HS-27A (cell line): Measurements from ENCODE around the gene MEPCE.
"Not testable (repeated sequence)": the region's sequence is repeated elsewhere in the genome, so short reads cannot be mapped to it uniquely, and the experiment has no call there.

Source experiments
- DNase-seq: peaks from one replicate; pipeline ENCODE4 v3.0.0-alpha.2; 2012; ENCODE audit warnings: low read depth, missing footprints

MEPCE gene

GRCh38 chr7:100433592-100434296, 4.1 kb downstream of the MEPCE start:
- no peak for DNase-seq

DNA sequence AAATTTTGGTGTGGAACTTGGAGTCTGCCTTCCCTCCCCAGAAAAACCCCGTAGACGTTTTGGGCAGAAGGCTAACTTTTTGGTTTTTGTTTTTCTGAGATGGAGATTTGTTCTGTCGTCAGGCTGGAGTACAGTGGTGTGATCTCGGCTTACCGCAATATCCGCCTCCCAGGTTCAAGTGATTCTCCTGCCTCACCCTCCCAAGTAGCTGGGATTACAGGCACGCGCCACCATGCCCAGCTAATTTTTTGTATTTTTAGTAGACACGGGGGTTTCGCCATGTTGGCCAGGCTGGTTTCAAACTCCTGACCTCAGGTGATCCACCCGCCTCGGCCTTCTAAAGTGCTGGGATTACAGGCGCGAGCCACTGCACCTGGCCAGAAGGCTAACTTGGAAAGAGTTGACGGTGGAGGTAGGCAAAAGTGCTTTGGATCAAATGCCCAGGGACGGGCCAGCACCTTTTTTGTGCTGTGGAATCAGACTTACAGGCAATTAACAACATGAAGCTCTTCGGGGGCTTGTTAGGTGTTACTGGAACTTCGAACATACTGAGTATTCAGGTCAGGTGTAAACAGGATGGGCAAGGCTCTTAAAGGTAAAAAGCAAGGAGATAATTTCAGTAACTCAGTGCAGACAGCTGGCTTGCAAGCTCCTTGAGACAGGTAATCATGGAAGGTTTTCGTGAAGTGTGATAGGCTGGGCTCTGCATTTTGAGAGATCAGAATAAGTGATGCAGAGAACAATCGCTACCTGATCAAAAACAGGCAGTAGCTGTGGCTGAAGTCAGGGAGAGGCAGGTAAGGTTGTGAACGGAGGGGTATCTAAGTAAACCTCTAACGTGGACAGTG, 4.9 kb downstream of the MEPCE start:
- DNase-seq = no peak

DNA sequence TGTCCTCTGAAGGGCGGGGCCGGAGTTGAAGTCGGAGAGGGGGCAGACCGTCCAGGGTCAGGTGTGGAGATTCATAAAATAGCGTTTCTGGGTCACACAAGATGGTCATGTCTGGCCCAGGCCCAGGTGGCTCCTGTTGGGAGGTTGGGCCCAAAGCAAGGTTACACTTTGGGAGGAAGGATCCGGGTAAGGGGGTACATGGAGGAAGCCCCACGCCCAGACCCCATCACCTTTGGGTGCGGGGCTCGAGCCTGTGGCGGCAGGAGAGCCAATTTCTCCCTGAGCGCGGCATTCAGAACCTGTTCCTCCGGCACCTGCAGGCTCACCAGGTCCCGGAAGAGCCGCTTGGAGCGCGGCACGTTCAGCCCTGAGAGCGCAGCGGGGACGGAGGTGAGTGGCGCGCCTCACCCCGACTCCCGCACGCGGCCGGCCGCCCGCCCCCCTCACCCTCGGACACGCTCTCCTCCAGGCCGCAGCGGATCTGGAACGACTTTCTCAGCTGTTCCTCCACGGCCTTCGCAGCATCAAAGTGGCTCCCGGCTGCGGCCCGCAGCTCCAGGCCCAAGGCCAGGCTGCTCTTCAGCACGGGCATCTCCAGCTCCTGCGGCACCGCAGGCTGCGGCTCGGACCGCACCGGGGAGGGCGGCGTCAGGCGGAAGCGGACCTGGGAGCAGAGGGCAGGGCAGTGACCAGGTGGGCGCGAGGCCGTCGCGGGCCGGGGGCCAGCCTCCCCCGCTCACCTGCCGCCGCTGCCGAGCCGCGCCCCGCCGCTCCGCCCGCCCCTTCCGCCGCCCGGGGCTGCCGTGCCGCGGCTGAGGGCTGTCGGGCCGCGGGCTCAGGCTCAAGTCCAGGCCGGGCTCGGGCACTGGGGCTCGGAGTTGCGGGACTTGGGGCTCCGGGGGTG, 6.0 kb downstream of the MEPCE start:
- DNase-seq = no peak

- no peak for DNase-seq
Observed at GRCh38 chr7:100437150-100438100, 7.8 kb downstream of the MEPCE start.

- DNase-seq = no peak
Observed at GRCh38 chr7:100438172-100438571, 8.5 kb downstream of the MEPCE start.

GRCh38 chr7:100438731-100439130, 9.1 kb downstream of the MEPCE start:
- DNase-seq = not testable (repeated sequence)

DNA sequence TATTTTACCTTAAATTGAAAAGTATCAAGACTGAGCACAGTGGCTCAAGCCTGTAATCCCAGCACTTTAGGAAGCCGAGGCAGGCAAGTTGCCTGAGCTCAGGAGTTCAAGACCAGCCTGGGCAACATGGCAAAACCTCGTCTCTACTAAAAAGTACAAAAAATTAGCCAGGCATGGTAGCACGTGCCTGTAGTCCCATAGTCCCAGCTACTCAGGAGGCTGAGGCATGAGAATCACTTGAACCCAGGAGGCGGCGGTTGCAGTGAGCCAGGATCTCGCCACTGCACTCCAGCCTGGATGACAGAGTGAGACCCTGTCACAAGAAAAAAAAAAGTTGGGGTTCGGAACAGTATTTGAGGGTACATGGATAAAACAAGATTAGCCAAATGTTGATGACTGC, 9.6 kb downstream of the MEPCE start:
- not testable (repeated sequence) for DNase-seq

- DNase-seq = no peak
Observed at GRCh38 chr7:100441641-100442535, 12.3 kb downstream of the MEPCE start.

GRCh38 chr7:100443096-100443840, 13.6 kb downstream of the MEPCE start:
- no peak for DNase-seq

DNA sequence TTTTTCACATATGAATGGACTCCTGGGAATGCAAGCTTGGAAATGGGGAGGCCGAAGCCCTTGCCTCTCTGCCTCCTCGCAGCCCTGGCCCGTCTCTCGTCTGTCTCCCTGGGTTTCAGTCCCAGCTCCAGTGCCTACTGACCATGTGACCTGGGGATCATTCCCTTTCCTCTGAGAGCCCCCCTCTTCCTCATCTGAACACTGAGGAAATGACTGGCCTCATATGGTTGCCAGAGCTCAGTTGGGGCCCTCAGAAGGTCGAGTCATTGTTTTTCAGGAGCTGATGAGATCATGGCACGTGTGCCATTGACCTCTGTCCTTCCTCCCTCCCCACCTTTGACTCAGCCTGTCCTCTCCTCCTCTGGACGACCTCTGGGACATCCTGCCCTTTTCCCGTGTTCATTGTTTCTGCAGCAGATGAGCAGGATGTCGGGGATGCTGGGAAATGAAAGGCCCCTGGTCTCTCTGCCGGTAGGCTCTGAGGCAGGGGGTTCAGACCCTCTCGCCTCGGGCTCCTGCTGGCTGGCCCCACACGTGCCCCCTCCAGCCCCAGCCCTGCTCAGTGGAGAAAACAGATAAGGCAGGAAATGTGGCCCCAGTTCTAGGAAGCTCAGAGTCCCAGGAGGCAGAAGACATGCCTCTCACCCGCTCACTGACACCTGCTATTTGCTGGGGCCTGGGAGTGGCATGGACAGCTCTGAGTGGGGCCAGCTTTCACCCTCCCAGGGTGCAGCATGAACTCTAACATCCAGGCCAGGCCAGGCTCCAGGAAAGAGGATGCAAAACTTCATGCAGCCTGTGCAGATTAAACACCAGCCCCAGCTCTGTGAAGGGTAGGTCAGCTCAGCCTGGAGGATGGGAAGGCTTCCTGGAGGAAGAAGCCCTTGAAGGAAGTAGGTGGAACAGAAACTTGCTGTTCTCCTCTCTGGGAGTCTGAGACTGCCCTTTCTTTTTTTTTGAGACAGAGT, 15.0 kb downstream of the MEPCE start:
- no peak for DNase-seq

GRCh38 chr7:100446040-100446439, 16.4 kb downstream of the MEPCE start:
- DNase-seq = no peak

DNA sequence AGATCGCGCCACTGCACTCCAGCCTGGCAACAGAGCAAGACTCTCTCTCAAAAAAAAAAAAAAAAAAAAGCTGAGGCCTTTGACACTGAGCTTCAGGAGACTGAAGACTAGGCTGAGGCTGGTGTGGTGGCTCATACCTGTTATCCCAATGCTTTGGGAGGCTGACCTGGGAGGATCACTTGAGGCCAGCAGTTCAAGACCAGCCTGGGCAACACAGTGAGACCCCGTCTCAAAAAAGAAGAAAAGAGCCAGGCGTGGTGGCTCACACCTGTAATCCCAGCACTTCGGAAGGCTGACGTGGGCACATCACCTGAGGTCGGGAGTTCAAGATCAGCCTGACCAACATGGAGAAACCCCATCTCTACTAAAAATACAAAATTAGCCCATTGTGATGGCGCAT, 17.7 kb downstream of the MEPCE start:
- DNase-seq = not testable (repeated sequence)

- no peak for DNase-seq
Observed at GRCh38 chr7:100449190-100449795, 19.7 kb downstream of the MEPCE start.

- no peak for DNase-seq
Observed at GRCh38 chr7:100452513-100452912, 22.9 kb downstream of the MEPCE start.

GRCh38 chr7:100453854-100454253, 24.2 kb downstream of the MEPCE start:
- DNase-seq = not testable (repeated sequence)

GRCh38 chr7:100455206-100455605, 25.6 kb downstream of the MEPCE start:
- no peak for DNase-seq

GRCh38 chr7:100456562-100456961, 26.9 kb downstream of the MEPCE start:
- DNase-seq = no peak

DNA sequence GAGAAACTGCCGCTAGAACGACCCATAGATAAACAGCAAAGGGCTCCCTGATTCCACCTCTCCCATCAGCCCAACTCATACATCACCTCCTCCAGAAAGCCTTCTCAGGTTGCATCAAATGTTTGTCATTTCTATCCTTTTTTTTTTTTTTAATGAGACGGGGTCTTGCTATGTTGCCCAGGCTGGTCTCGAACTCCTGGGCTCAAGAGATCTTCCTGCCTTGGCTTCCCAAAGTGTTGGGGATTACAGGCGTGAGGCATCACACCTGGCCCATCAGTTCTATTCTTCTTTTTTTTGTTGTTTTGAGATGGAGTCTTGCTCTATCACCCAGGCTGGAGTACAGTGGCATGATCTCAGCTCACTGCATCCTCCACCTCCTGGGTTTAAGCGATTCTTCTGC, 27.4 kb downstream of the MEPCE start:
- DNase-seq = no peak
